MCF 10A (cell line): ENCODE measurements around the gene GPAM. TPM values are rescaled to one million over a fixed set of nuclear protein-coding genes. Genes with fewer than 3 reads are reported as not detected.

Experiments
- BruUV-seq: library from RNA; stranded (reverse); fragments of 400-500 nt; replicated peaks from 2 replicates; lab custom pipeline; 2021; lab: Mats Ljungman, UMichigan
- CTCF ChIA-PET: fragments of 300-600 bp; sonication (Branson Sonifier 250); formaldehyde crosslinking; extraction: SDS; loops from one replicate; lab custom pipeline; 2021; ENCODE audit warnings: antibody characterized with exemption, inconsistent platforms; lab: Yijun Ruan, JAX
- POLR2A ChIA-PET: fragments of 300-600, 350-650 bp; sonication (Branson Sonifier 250); formaldehyde crosslinking; extraction: SDS; loops from one replicate; lab custom pipeline; 2020; ENCODE audit warnings: antibody characterized with exemption, inconsistent platforms; lab: Yijun Ruan, JAX
- DNase-seq: peaks from one replicate; pipeline ENCODE4 v3.0.0-alpha.2; 2018; ENCODE audit not compliant: unreplicated experiment
- H3K27ac Mint-ChIP-seq: one replicate; pipeline ENCODE4 v1.8.0; 2022; ENCODE audit warnings: mild to moderate bottlenecking, low read depth, mixed read lengths; ENCODE audit not compliant: unreplicated experiment
- H3K27me3 Mint-ChIP-seq: one replicate; pipeline ENCODE4 v1.8.0; 2022; ENCODE audit warnings: mixed read lengths; ENCODE audit not compliant: insufficient read depth, unreplicated experiment
- H3K36me3 Mint-ChIP-seq: one replicate; pipeline ENCODE4 v1.8.0; 2022; ENCODE audit warnings: mild to moderate bottlenecking, moderate library complexity, mixed read lengths; ENCODE audit not compliant: insufficient read depth, unreplicated experiment
- H3K4me1 Mint-ChIP-seq: one replicate; pipeline ENCODE4 v1.8.0; 2022; ENCODE audit warnings: mixed read lengths; ENCODE audit not compliant: insufficient read depth, unreplicated experiment
- H3K4me3 Mint-ChIP-seq: one replicate; pipeline ENCODE4 v1.8.0; 2022; ENCODE audit warnings: mild to moderate bottlenecking, moderate library complexity, mixed read lengths; ENCODE audit not compliant: unreplicated experiment
- H3K9me3 Mint-ChIP-seq: one replicate; pipeline ENCODE4 v1.8.0; 2022; ENCODE audit warnings: mixed read lengths; ENCODE audit not compliant: unreplicated experiment
- intact Hi-C: fragments of 100-400 bp; cut with micrococcal nuclease; formaldehyde crosslinking; loops from 2 replicates; pipeline ENCODE4 v1.14.1; 2022
- total RNA-seq: library from RNA; stranded (reverse); gene quantifications from 2 replicates; pipeline ENCODE4 v1.2.3, GENCODE V29; 2022
- TF ChIP-seq, protein P1 (sequence below): fragments of 200-600 bp; IDR thresholded peaks from one replicate; pipeline ENCODE4 v1.8.0; 2022; ENCODE audit warnings: antibody characterized with exemption, mild to moderate bottlenecking; ENCODE audit not compliant: unreplicated experiment

GPAM gene
- total RNA-seq, 1 experiment from 2014 or later: 20.4 TPM

DNA sequence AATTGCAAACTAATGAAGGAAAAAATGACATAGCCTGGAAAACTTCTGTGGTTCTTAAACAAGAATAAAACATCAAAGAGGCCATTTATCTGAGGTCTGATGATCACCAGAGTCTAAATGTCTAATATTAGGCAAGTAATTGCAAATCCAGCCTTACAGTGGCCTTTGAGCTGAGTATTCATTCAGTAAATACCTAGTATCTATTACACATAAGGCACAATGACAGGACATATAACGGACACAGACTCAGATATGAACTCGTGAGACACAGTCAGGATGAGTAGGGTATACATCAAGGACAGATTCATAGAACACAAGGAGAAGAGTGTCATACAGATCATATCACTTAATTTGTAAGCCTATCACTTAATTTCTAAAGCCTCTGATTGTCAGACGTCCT, 16.8 kb downstream of the GPAM start:
- ChIA-PET POLR2A (no interaction called here), CTCF (interaction anchor here (1.4 kb wide), 1 partner anchor 28 kb away, joined by 3 read pairs; no protein-coding TSS in a partner anchor)

DNA sequence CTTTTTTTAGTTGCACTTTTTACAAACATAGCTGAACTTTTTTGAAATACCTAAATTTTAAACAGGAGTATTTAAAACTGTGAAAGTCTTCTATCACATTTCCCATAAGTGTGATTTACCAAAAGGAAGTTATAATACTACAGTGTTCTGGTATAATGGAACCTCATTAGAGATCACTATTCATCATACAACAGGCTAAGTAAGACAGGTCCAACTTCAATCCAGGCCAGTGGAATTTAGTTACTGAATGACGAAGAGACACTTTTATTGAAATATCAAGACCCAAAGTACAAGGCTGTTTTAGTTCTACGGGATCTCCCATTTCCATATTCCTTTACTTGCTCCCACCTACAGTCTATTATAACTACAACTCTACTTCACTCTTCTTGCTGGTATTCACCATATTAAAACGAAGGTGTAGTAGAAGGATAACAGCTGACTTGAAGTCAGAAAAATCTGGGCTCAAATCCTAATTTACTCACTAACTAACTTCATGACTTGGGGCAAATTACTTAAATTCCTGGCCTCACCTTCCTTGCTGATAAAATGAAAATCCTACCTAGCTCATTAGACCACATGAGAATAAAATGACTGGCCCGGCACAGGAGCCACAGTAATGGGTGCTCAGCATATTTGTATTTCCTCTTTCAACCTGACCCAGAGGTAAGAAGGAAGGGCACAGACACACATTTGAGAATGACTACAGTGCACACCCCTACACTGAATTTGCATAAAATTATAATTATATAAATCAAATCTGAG, 21.6 kb downstream of the GPAM start:
- BruUV-seq: no TSS peak
- Mint-ChIP-seq H3K9me3 (no peaks in the 10 kb centered on the region), H3K27me3 (no peaks in the 10 kb centered on the region), H3K36me3 (peaks cover 79% of the 10 kb centered on the region), H3K4me3 (no peak overlapping the region), H3K4me1 (no peaks in the 10 kb centered on the region), H3K27ac (no peak overlapping the region)
- TF ChIP-seq, protein P1, sequence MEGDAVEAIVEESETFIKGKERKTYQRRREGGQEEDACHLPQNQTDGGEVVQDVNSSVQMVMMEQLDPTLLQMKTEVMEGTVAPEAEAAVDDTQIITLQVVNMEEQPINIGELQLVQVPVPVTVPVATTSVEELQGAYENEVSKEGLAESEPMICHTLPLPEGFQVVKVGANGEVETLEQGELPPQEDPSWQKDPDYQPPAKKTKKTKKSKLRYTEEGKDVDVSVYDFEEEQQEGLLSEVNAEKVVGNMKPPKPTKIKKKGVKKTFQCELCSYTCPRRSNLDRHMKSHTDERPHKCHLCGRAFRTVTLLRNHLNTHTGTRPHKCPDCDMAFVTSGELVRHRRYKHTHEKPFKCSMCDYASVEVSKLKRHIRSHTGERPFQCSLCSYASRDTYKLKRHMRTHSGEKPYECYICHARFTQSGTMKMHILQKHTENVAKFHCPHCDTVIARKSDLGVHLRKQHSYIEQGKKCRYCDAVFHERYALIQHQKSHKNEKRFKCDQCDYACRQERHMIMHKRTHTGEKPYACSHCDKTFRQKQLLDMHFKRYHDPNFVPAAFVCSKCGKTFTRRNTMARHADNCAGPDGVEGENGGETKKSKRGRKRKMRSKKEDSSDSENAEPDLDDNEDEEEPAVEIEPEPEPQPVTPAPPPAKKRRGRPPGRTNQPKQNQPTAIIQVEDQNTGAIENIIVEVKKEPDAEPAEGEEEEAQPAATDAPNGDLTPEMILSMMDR: no peak
- POLR2A ChIA-PET: interaction anchor here (0.6 to 1.1 kb wide), 4 partner anchors 20 to 950 kb away, joined by 3 to 4 read pairs (median 3); no protein-coding TSS in a partner anchor
- intact Hi-C loops: no loop called here
- CTCF ChIA-PET: interaction anchor here (1.1 to 2.5 kb wide), 4 partner anchors 25 to 152 kb away, joined by 4 to 11 read pairs (median 4); no protein-coding TSS in a partner anchor
- DNase-seq: no peak

More for the DNA sequence above, 16.8 kb downstream of the GPAM start:
- Mint-ChIP-seq H3K27me3 (no peaks in the 10 kb centered on the region), H3K4me3 (no peak overlapping the region), H3K36me3 (peaks cover 80% of the 10 kb centered on the region), H3K4me1 (no peaks in the 10 kb centered on the region), H3K9me3 (no peaks in the 10 kb centered on the region), H3K27ac (peak overlapping the region; percentile 68)
- DNase-seq: no peak
- intact Hi-C loops: no loop called here
- TF ChIP-seq, protein P1: no peak
- BruUV-seq: no TSS peak

DNA sequence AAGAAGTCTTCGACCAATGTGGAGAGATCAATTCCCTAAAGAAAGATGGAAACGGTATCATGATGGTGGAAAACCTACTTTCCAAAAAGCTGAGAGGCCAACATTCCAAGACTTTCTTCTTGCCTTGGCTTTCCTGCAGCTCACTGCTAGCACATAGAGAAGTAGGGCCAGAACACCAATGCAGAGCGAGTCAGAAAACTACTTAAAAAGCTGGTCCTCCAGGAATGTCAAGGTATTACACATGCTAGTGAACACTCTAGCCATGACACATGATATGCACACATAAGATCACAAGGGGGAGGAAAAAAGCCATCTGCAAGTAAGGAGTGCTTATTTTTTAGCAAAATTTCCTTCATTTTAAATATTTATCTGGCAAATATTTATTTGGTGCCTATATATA, 22.7 kb downstream of the GPAM start:
- BruUV-seq: no TSS peak
- POLR2A ChIA-PET: interaction anchor here (0.7 kb wide), 1 partner anchor 116 kb away, joined by 4 read pairs; no protein-coding TSS in a partner anchor
- intact Hi-C loops: no loop called here
- TF ChIP-seq, protein P1: no peak
- Mint-ChIP-seq H3K27me3 (no peaks in the 10 kb centered on the region), H3K4me1 (no peaks in the 10 kb centered on the region), H3K9me3 (no peaks in the 10 kb centered on the region), H3K36me3 (peaks cover 79% of the 10 kb centered on the region), H3K27ac (no peak overlapping the region), H3K4me3 (no peak overlapping the region)
- CTCF ChIA-PET: interaction anchor here (0.9 to 2.5 kb wide), 5 partner anchors 9 to 1232 kb away, joined by 3 to 11 read pairs (median 4); no protein-coding TSS in a partner anchor
- no peak for DNase-seq

DNA sequence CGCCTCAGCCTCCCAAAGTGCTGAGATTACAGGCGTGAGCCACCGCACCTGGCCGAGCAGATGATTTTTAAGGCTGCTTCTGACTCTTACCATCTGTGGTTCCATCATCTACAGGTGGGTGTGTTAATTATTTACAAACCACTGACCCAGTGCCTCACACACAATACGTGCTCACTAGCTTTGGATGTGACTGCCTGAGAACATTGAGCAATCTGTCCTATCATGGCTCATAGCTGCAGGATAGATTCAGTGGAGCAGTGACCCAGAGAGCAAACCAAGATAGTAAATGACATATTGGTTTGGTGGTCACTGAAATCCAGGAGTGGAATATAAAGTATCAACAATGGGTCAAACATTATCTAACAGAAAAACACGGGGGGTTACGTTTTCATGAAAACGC, 24.1 kb downstream of the GPAM start:
- intact Hi-C loops: no loop called here
- Mint-ChIP-seq H3K9me3 (no peaks in the 10 kb centered on the region), H3K27me3 (no peaks in the 10 kb centered on the region), H3K36me3 (peaks cover 87% of the 10 kb centered on the region), H3K4me1 (no peaks in the 10 kb centered on the region), H3K27ac (no peak overlapping the region), H3K4me3 (no peak overlapping the region)
- CTCF ChIA-PET: interaction anchor here (1.3 kb wide), 1 partner anchor 155 kb away, joined by 5 read pairs; no protein-coding TSS in a partner anchor
- TF ChIP-seq, protein P1: no peak
- POLR2A ChIA-PET: no interaction called here
- no peak for DNase-seq
- no TSS peak for BruUV-seq
